Measurements from ENCODE around the gene HPSE2.

- TF ChIP-seq ZNF274 (IDR thresholded peaks at IDR 0.05; ENCODE audit: low read depth, low read length) (no peak), YY1 (IDR thresholded peaks at IDR 0.05; ENCODE audit: insufficient read depth, insufficient read length) (no peak), SUZ12 (IDR thresholded peaks at IDR 0.05; ENCODE audit: extremely low read depth, insufficient read depth, insufficient read length) (no peak)
Observed at GRCh38 chr10:98644466-98644865, 591.2 kb downstream of the HPSE2 start.

Data from NT2/D1 (cell line).